Myometrial cell (primary cell): ENCODE data around the gene FAM204A. TPM values are rescaled to one million over a fixed set of nuclear protein-coding genes. Genes with fewer than 3 reads are reported as not detected.

Experiments used
- total RNA-seq: library from RNA; depleted of rRNA; stranded (reverse); fragments of >200 nt; gene quantifications from 2 replicates; pipeline ENCODE4 v1.2.3, GENCODE V29; 2015

FAM204A gene
- total RNA-seq = 23.4 and 44.5 TPM in 2 replicates

DNA sequence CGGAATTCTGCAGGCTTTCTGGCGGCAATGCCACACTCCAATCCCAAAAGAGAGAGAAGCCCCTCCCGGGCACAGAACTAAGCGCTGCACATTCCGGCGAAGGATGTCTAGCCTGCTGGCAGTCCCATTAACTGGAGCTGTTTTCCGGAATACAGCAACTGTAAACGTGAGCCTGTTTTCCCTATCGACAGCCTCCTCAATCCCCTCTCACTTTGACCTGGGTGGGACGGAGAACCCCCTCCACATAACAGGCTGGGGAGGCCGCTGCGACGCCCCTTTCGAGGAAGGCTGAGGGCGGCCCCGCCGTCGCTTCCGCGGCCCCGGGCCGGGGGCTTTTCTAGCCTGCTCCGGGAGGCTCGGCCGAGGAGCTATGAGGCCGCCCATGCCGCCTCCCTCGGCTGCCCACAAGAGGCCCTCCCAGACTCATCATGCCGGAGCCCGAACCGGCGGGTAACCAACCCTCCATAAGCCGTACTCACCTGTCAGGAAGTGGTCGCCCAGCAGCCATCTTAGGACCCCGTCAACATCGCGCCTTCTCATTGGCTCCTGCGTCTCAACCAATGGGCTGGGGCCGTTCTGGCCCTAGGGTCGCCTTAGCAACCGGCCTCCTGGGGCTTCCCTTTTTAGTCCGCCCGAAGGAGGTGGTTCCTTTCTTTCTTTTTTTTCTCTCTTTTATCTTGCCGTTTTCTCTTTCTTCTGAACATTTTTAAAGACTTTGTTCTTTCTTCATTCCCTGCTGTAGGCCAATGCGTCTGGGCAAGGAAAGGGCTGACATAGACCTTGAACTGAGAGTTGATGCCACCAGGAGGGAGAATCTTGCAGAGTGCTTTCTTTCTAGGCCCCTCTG is at the start of gene FAM204A:
Gene FAM204A, minus strand, starts transcription at position 534 of the 847 bp plus-strand sequence. CDS start 5,909 bp downstream, outside the sequence.

